GM21717 (cell line): ENCODE measurements around the gene GRIN3A.
A peak's percentile ranks its signal among the peaks of the same experiment; 100 is the strongest.

ENCODE experiments used
- ATAC-seq: cut with Tn5 transposase; IDR thresholded peaks from one replicate; pipeline ENCODE4 v1.9.1; 2021; ENCODE audit warnings: mild to moderate bottlenecking, moderate library complexity; ENCODE audit not compliant: unreplicated experiment

Gene GRIN3A

GRCh38 chr9:101706261-101706798, 32.1 kb downstream of the GRIN3A start:
- no peak for ATAC-seq

GRCh38 chr9:101705135-101705661, 33.2 kb downstream of the GRIN3A start:
- no peak for ATAC-seq

- ATAC-seq: no peak
These were observed 36.2 kb downstream of the GRIN3A start for GRCh38 chr9:101702257-101702656.

- no peak for ATAC-seq
These were observed 44.7 kb downstream of the GRIN3A start for GRCh38 chr9:101693546-101694336.

- no peak for ATAC-seq
These were observed 46.8 kb downstream of the GRIN3A start for GRCh38 chr9:101691657-101692056.

GRCh38 chr9:101689039-101689438, 49.4 kb downstream of the GRIN3A start:
- ATAC-seq: no peak

- no peak for ATAC-seq
These were observed 53.8 kb downstream of the GRIN3A start for GRCh38 chr9:101684665-101685064.

GRCh38 chr9:101683236-101683635, 55.2 kb downstream of the GRIN3A start:
- ATAC-seq: no peak

- no peak for ATAC-seq
These were observed 60.6 kb downstream of the GRIN3A start for GRCh38 chr9:101677861-101678260.

- no peak for ATAC-seq
These were observed 63.1 kb downstream of the GRIN3A start for GRCh38 chr9:101675341-101675740.

GRCh38 chr9:101674165-101674564, 64.3 kb downstream of the GRIN3A start:
- ATAC-seq: no peak

GRCh38 chr9:101673642-101674041, 64.8 kb downstream of the GRIN3A start:
- no peak for ATAC-seq

GRCh38 chr9:101671567-101671966, 66.9 kb downstream of the GRIN3A start:
- no peak for ATAC-seq

GRCh38 chr9:101668421-101668820, 70.0 kb downstream of the GRIN3A start:
- no peak for ATAC-seq

- no peak for ATAC-seq
These were observed 74.0 kb downstream of the GRIN3A start for GRCh38 chr9:101664453-101664852.

GRCh38 chr9:101652601-101653175, 85.8 kb downstream of the GRIN3A start:
- no peak for ATAC-seq

- peak; percentile 89 for ATAC-seq
These were observed 88.3 kb downstream of the GRIN3A start for GRCh38 chr9:101650142-101650541.

- no peak for ATAC-seq
These were observed 90.0 kb downstream of the GRIN3A start for GRCh38 chr9:101648493-101648892.

- ATAC-seq: no peak
These were observed 98.4 kb downstream of the GRIN3A start for GRCh38 chr9:101639785-101640665.

GRCh38 chr9:101639311-101639710, 99.1 kb downstream of the GRIN3A start:
- ATAC-seq: no peak

- ATAC-seq: no peak
These were observed 102.2 kb downstream of the GRIN3A start for GRCh38 chr9:101636247-101636646.
